Measurements from ENCODE around the gene LTBP1. TPM values are rescaled to one million over a fixed set of nuclear protein-coding genes. Genes with fewer than 3 reads are reported as not detected.
A peak's percentile ranks its signal among the peaks of the same experiment; 100 is the strongest.

The LTBP1 gene
- total and polyA plus RNA-seq, 12 donors = 6.2 to 47.2 (median 15.5) TPM

- no peaks in the 10 kb centered on the region for H3K27me3 ChIP-seq
- WGBS, 4 donors = 32 to 36% (median 34%) methylated on average over 3 of the region's 3 CpGs
- no peak for TF ChIP-seq CTCF (IDR thresholded peaks at IDR 0.05)
- no peak for TF ChIP-seq POLR2A (IDR thresholded peaks at IDR 0.05)
- no peaks in the 10 kb centered on the region for H3K36me3 ChIP-seq (replicated peaks in 1 of 2)
- H3K4me1 ChIP-seq (replicated peaks in 1 of 2) = peaks cover 4 to 13% of the 10 kb centered on the region in 2 donors
- H3K27ac ChIP-seq = peak overlapping the region in 1 of 5 donors; percentile 63
- no peaks in the 10 kb centered on the region for H3K9me3 ChIP-seq (replicated peaks in 1 of 3)
- H3K4me3 ChIP-seq = no peak overlapping the region
- intact Hi-C loops (cut with DNase I) = no loop called here
- DNase-seq = no peak
These were observed 351.5 kb downstream of the LTBP1 start for GRCh38 chr2:33298233-33298632.

- peaks cover 4 to 13% of the 10 kb centered on the region in 2 donors for H3K4me1 ChIP-seq (replicated peaks in 1 of 2)
These were observed 354.6 kb downstream of the LTBP1 start for GRCh38 chr2:33301355-33301754.

GRCh38 chr2:33302348-33302747, 355.6 kb downstream of the LTBP1 start:
- no peak for DNase-seq
- Histone ChIP-seq H3K9me3 (replicated peaks in 1 of 3) (no peaks in the 10 kb centered on the region), H3K4me1 (replicated peaks in 1 of 2) (peaks cover 4 to 8% of the 10 kb centered on the region in 2 donors), H3K4me3 (no peak overlapping the region), H3K27ac (no peak overlapping the region), H3K36me3 (replicated peaks in 1 of 2) (no peaks in the 10 kb centered on the region), H3K27me3 (no peaks in the 10 kb centered on the region)
- WGBS, 4 donors = 78 to 87% (median 85%) methylated on average over 2 of the region's 2 CpGs
- intact Hi-C loops (cut with DNase I) = no loop called here
- TF ChIP-seq POLR2A (IDR thresholded peaks at IDR 0.05) (no peak), CTCF (IDR thresholded peaks at IDR 0.05) (no peak)

More at GRCh38 chr2:33301355-33301754, 354.6 kb downstream of the LTBP1 start:
- TF ChIP-seq POLR2A (IDR thresholded peaks at IDR 0.05) (no peak), CTCF (IDR thresholded peaks at IDR 0.05) (no peak)
- Histone ChIP-seq H3K9me3 (replicated peaks in 1 of 3) (no peaks in the 10 kb centered on the region), H3K27ac (no peak overlapping the region), H3K36me3 (replicated peaks in 1 of 2) (no peaks in the 10 kb centered on the region), H3K4me3 (no peak overlapping the region), H3K27me3 (no peaks in the 10 kb centered on the region)
- 85 to 98% (median 91%) methylated on average over 3 of the region's 3 CpGs for WGBS, 4 donors
- intact Hi-C loops (cut with DNase I) = no loop called here
- no peak for DNase-seq

- Histone ChIP-seq H3K4me1 (replicated peaks in 1 of 2) (no peaks in the 10 kb centered on the region), H3K9me3 (replicated peaks in 1 of 3) (no peaks in the 10 kb centered on the region), H3K27ac (no peak overlapping the region), H3K36me3 (replicated peaks in 1 of 2) (no peaks in the 10 kb centered on the region), H3K27me3 (no peaks in the 10 kb centered on the region), H3K4me3 (no peak overlapping the region)
- 78 to 85% (median 80%) methylated on average over 10 of the region's 10 CpGs for WGBS, 4 donors
- TF ChIP-seq POLR2A (IDR thresholded peaks at IDR 0.05) = no peak
- TF ChIP-seq CTCF (IDR thresholded peaks at IDR 0.05) = no peak
- no peak for DNase-seq
- intact Hi-C loops (cut with DNase I) = no loop called here
These were observed 357.5 kb downstream of the LTBP1 start for GRCh38 chr2:33304032-33304864.

Data from adrenal gland (tissue), 12 donors.